CD4-positive, alpha-beta T cell (primary cell): ENCODE measurements around the gene RNF5. TPM values are rescaled to one million over a fixed set of nuclear protein-coding genes. Genes with fewer than 3 reads are reported as not detected.
A peak's percentile ranks its signal among the peaks of the same experiment; 100 is the strongest.

ENCODE experiments used
- ATAC-seq: fragments of 200-7000 bp; cut with Tn5 transposase; one replicate; pipeline ENCODE4 v1.10.0; 2022; ENCODE audit warnings: mild to moderate bottlenecking; ENCODE audit not compliant: poor library complexity
- CTCF ChIA-PET: fragments of 350-600 bp; sonication (Branson Sonifier 250); formaldehyde crosslinking; loops from one replicate; lab custom pipeline; 2021; ENCODE audit warnings: antibody characterized with exemption, inconsistent platforms; lab: Charles Lee
- POLR2A ChIA-PET: fragments of 350-600 bp; sonication (Branson Sonifier 250); formaldehyde crosslinking; loops from one replicate; lab custom pipeline; 2021; ENCODE audit warnings: antibody characterized with exemption, inconsistent platforms; lab: Charles Lee
- DNase-seq, 14 experiments: peaks; one replicate each; pipeline ENCODE4 v3.0.0-alpha.2; 2013 to 2020; ENCODE audit warnings: mixed read lengths in 2 of 14
- H3K27ac ChIP-seq, 2 donors: one replicate each; pipeline versions ENCODE4 v1.5.1 to v1.7.0; 2013; ENCODE audit warnings: low read length in 2 of 2, low read depth in 1 of 2, mild to moderate bottlenecking in 1 of 2
- H3K27me3 ChIP-seq, 2 experiments: 1 replicate in 1 of 2; 2 replicates in 1 of 2; pipeline versions ENCODE4 v1.6.1 to v1.7.0; 2013; ENCODE audit warnings: low read length in 2 of 2, control low read depth in 1 of 2, mild to moderate bottlenecking in 1 of 2, moderate library complexity in 1 of 2; ENCODE audit not compliant: insufficient read depth in 2 of 2, control insufficient read depth in 1 of 2
- H3K36me3 ChIP-seq: one replicate; pipeline ENCODE4 v1.6.1; 2013; ENCODE audit warnings: low read length, control low read depth; ENCODE audit not compliant: insufficient read depth
- H3K4me1 ChIP-seq: one replicate; pipeline ENCODE4 v1.6.1; 2013; ENCODE audit warnings: low read length, control low read depth; ENCODE audit not compliant: insufficient read depth
- H3K4me3 ChIP-seq: one replicate; pipeline ENCODE4 v1.5.1; 2013; ENCODE audit warnings: mild to moderate bottlenecking, low read length, moderate library complexity
- H3K9me3 ChIP-seq, 2 experiments: 1 replicate in 1 of 2; 2 replicates in 1 of 2; pipeline versions ENCODE4 v1.6.1 to v1.7.0; 2013; ENCODE audit warnings: low read length in 2 of 2, mild to moderate bottlenecking in 2 of 2, control low read depth in 1 of 2, moderate library complexity in 1 of 2; ENCODE audit not compliant: control insufficient read depth in 1 of 2, insufficient read depth in 1 of 2
- H3K27ac Mint-ChIP-seq: one replicate; pipeline ENCODE4 v1.8.0; 2020; ENCODE audit warnings: mixed read lengths
- H3K27me3 Mint-ChIP-seq: one replicate; pipeline ENCODE4 v1.8.0; 2021; ENCODE audit warnings: mixed read lengths
- H3K36me3 Mint-ChIP-seq: one replicate; pipeline ENCODE4 v1.8.0; 2021; ENCODE audit warnings: low read depth, mixed read lengths
- H3K4me1 Mint-ChIP-seq: one replicate; pipeline ENCODE4 v1.8.0; 2021; ENCODE audit warnings: low read depth, mixed read lengths
- H3K4me3 Mint-ChIP-seq: one replicate; pipeline ENCODE4 v1.8.0; 2020; ENCODE audit warnings: mild to moderate bottlenecking, mixed read lengths
- H3K9me3 Mint-ChIP-seq: one replicate; pipeline ENCODE4 v1.8.0; 2020; ENCODE audit warnings: mixed read lengths
- CTCF ChIP-seq: fragments of 200-600 bp; IDR thresholded peaks from one replicate; pipeline ENCODE4 v1.8.0; 2022; ENCODE audit warnings: antibody characterized with exemption, mild to moderate bottlenecking
- intact Hi-C, 2 experiments: fragments of 100-400 bp; cut with DNase I in 1 of 2; cut with micrococcal nuclease in 1 of 2; formaldehyde crosslinking; loops; one replicate each; pipeline versions ENCODE4 v1.15.1 to v1.9.0; 2023 to 2025; cut with DNase I, micrococcal nuclease
- total RNA-seq, 174 experiments: library from RNA in 2 of 174; stranded (reverse) in 2 of 174; gene quantifications; one replicate each; pipeline ENCODE4 v1.2.3 and lab custom pipeline; 2021 to 2026

The RNF5 gene
- total RNA-seq, 2 experiments from 2014 or later: 9.6 to 9.9 TPM

GRCh38 chr6:32146687-32147086 lies 31.5 kb upstream of the RNF5 start:
- H3K27me3 ChIP-seq: peaks cover 11 to 26% of the 10 kb centered on the region in 2 experiments
- no peak for TF ChIP-seq CTCF
- Mint-ChIP-seq H3K36me3 (peaks cover 4% of the 10 kb centered on the region), H3K27me3 (peaks cover 29% of the 10 kb centered on the region), H3K4me3 (no peak overlapping the region), H3K4me1 (peaks cover 32% of the 10 kb centered on the region), H3K9me3 (no peaks in the 10 kb centered on the region), H3K27ac (no peak overlapping the region)
- no peak for DNase-seq
- H3K27ac ChIP-seq: no peak overlapping the region
- no peaks in the 10 kb centered on the region for H3K36me3 ChIP-seq
- ChIA-PET CTCF (no interaction called here), POLR2A (interaction anchor here (0.9 kb wide), 1 partner anchor 26 kb away, joined by 4 read pairs; no protein-coding TSS in a partner anchor)
- peaks cover 0 to 11% of the 10 kb centered on the region in 2 experiments for H3K9me3 ChIP-seq
- no peak for ATAC-seq
- intact Hi-C loops: loop anchor here in 1 of 2 experiments (5.0 kb wide), 1 partner anchor 46 kb away; the partner anchor contains the start of genes GPSM3 and PBX2
- no peak overlapping the region for H3K4me3 ChIP-seq
- peaks cover 29% of the 10 kb centered on the region for H3K4me1 ChIP-seq

GRCh38 chr6:32147401-32148132 lies 30.6 kb upstream of the RNF5 start:
- intact Hi-C loops: loop anchor here in 1 of 2 experiments (5.0 kb wide), 1 partner anchor 45 kb away; the partner anchor contains the start of genes GPSM3 and PBX2

More at GRCh38 chr6:32147401-32148132, 30.6 kb upstream of the RNF5 start:
- peaks cover 37% of the 10 kb centered on the region for H3K4me1 ChIP-seq
- peaks cover 11 to 26% of the 10 kb centered on the region in 2 experiments for H3K27me3 ChIP-seq
- Mint-ChIP-seq H3K4me3 (no peak overlapping the region), H3K9me3 (no peaks in the 10 kb centered on the region), H3K4me1 (peaks cover 41% of the 10 kb centered on the region), H3K27ac (peak overlapping the region; percentile 86), H3K36me3 (peaks cover 4% of the 10 kb centered on the region), H3K27me3 (peaks cover 29% of the 10 kb centered on the region)
- ChIA-PET POLR2A (interaction anchor here (0.6 to 1.1 kb wide), 2 partner anchors 18 to 20 kb away, joined by 3 read pairs; partner anchors contain the start of genes ATF6B and FKBPL), CTCF (interaction anchor here (0.7 to 1.7 kb wide), 3 partner anchors 60 to 98 kb away, joined by 3 to 4 read pairs (median 3); no protein-coding TSS in a partner anchor)
- TF ChIP-seq CTCF: no peak
- no peak for ATAC-seq
- H3K4me3 ChIP-seq: no peak overlapping the region
- peak in 2 of 14 experiments; percentile 32 to 44 for DNase-seq
- H3K36me3 ChIP-seq: no peaks in the 10 kb centered on the region
- peaks cover 0 to 11% of the 10 kb centered on the region in 2 experiments for H3K9me3 ChIP-seq
- H3K27ac ChIP-seq: no peak overlapping the region
